IPS-20b (cell line): ENCODE data around the gene ZNF804A.

ENCODE experiments used
- H3K27ac ChIP-seq: one replicate; pipeline ENCODE4 v1.5.1; 2013; ENCODE audit warnings: low read length
- H3K27me3 ChIP-seq: 2 replicates; pipeline ENCODE4 v1.6.1; 2013; ENCODE audit warnings: mild to moderate bottlenecking, low read length, inconsistent platforms; ENCODE audit not compliant: insufficient read depth
- H3K36me3 ChIP-seq: 2 replicates; pipeline ENCODE4 v1.6.1; 2013; ENCODE audit warnings: low read depth, mild to moderate bottlenecking, inconsistent platforms, low read length, moderate library complexity; ENCODE audit not compliant: insufficient read depth
- H3K4me1 ChIP-seq: 2 replicates; pipeline ENCODE4 v1.6.1; 2013; ENCODE audit warnings: mild to moderate bottlenecking, control low read depth, inconsistent platforms, low read length, moderate library complexity; ENCODE audit not compliant: insufficient read depth
- H3K4me3 ChIP-seq: 2 replicates; pipeline ENCODE4 v1.5.1; 2013; ENCODE audit warnings: mild to moderate bottlenecking, low read length, inconsistent platforms
- H3K9ac ChIP-seq: 2 replicates; pipeline ENCODE4 v1.6.1; 2013; ENCODE audit warnings: low read depth, mild to moderate bottlenecking, inconsistent platforms, low read length, moderate library complexity
- H3K9me3 ChIP-seq: 2 replicates; pipeline ENCODE4 v1.6.1; 2013; ENCODE audit warnings: mild to moderate bottlenecking, low read depth, low read length, inconsistent platforms; ENCODE audit not compliant: insufficient read depth

The ZNF804A gene

DNA sequence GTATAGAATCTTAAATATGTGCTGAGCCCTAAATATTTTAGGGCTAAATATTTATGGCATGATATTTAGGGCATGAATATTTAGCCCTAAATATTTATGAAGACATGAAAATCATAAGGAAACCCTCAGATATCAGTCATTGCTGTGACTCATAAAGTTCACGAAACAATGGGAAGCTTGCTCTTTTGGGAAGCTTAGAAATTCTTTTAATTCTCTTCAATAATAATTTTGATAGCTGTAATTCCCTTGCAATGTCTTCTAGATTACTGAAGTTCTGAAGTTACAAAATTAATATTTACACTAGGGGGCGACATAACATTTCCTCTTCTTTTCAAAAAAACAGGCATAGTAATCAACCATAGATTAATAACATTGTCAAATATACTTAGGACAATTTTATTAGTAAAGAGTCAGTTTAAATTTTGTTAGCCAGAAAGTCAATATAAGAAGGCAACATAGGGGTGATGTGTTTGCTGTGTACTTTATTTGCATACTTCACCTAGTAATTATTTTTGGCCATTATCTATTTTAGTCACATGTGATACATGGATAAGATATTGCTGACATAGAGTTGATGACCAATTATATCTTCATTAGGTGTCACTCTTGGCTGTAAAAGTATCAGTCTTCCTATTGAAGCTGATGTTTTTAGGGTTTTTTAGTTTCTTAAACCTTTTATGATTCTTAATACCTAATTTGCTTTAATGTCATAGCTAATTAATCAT, 13.2 kb downstream of the ZNF804A start:
- Histone ChIP-seq H3K27ac (no peak overlapping the region), H3K4me3 (no peak overlapping the region), H3K36me3 (no peaks in the 10 kb centered on the region), H3K9ac (no peak overlapping the region), H3K4me1 (no peaks in the 10 kb centered on the region), H3K9me3 (no peaks in the 10 kb centered on the region), H3K27me3 (no peaks in the 10 kb centered on the region)

- H3K4me1 ChIP-seq, result no peaks in the 10 kb centered on the region
- no peak overlapping the region for H3K4me3 ChIP-seq
- H3K27me3 ChIP-seq, result no peaks in the 10 kb centered on the region
- no peaks in the 10 kb centered on the region for H3K36me3 ChIP-seq
- H3K27ac ChIP-seq, result no peak overlapping the region
- H3K9me3 ChIP-seq, result no peaks in the 10 kb centered on the region
- no peak overlapping the region for H3K9ac ChIP-seq
Measured at GRCh38 chr2:184620367-184620766, 22.0 kb downstream of the ZNF804A start.

GRCh38 chr2:184624311-184624710, 26.0 kb downstream of the ZNF804A start:
- Histone ChIP-seq H3K27ac (no peak overlapping the region), H3K36me3 (no peaks in the 10 kb centered on the region), H3K27me3 (no peaks in the 10 kb centered on the region), H3K4me1 (no peaks in the 10 kb centered on the region), H3K4me3 (no peak overlapping the region), H3K9me3 (no peaks in the 10 kb centered on the region), H3K9ac (no peak overlapping the region)

- Histone ChIP-seq H3K4me3 (no peak overlapping the region), H3K27ac (no peak overlapping the region), H3K27me3 (no peaks in the 10 kb centered on the region), H3K4me1 (no peaks in the 10 kb centered on the region), H3K36me3 (no peaks in the 10 kb centered on the region), H3K9ac (no peak overlapping the region), H3K9me3 (no peaks in the 10 kb centered on the region)
Measured at GRCh38 chr2:184628051-184628450, 29.7 kb downstream of the ZNF804A start.

DNA sequence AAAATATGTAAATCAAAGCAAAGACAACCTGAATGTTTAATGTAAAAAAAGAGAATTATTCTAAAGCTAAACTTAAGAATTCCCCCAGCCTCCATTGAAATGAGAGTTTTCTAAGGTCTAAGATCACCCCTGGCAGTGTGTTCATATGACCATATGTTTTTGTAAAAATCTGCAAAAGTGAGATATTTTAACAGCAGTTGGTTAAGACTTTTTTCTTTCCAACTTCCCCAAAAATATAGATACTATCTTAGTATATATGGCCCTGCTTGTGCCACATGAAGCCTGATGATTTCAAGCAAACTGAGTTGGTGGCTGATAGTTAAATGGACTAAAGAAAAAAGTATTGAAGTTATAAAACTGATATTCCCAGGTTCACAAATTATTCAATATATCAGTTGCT, 35.4 kb downstream of the ZNF804A start:
- no peaks in the 10 kb centered on the region for H3K36me3 ChIP-seq
- H3K27ac ChIP-seq, result no peak overlapping the region
- no peak overlapping the region for H3K9ac ChIP-seq
- no peaks in the 10 kb centered on the region for H3K27me3 ChIP-seq
- no peak overlapping the region for H3K4me3 ChIP-seq
- no peaks in the 10 kb centered on the region for H3K9me3 ChIP-seq
- H3K4me1 ChIP-seq, result no peaks in the 10 kb centered on the region

DNA sequence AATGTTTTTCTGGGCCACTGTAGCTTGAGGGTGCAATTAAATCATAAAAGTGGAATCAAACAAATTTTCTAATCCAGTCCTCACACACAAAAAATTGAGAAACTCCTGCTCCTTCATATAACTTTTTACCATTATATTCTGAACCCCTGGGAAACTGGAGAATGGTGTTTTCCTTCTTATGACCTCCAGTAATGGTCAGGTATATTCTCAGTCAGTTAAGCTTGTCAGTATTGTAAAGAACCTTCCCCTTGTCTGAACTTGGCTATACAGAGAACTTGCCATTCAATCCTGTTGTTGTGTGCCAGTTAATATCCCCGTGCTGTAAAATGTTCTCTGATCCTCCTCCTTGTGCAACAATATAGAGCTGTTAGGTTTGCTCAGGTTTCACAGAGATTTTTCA, 39.5 kb downstream of the ZNF804A start:
- Histone ChIP-seq H3K27me3 (no peaks in the 10 kb centered on the region), H3K4me3 (no peak overlapping the region), H3K9ac (no peak overlapping the region), H3K4me1 (no peaks in the 10 kb centered on the region), H3K36me3 (no peaks in the 10 kb centered on the region), H3K27ac (no peak overlapping the region), H3K9me3 (no peaks in the 10 kb centered on the region)

GRCh38 chr2:184644685-184645084, 46.4 kb downstream of the ZNF804A start:
- H3K4me1 ChIP-seq, result no peaks in the 10 kb centered on the region
- no peaks in the 10 kb centered on the region for H3K9me3 ChIP-seq
- H3K4me3 ChIP-seq, result no peak overlapping the region
- no peak overlapping the region for H3K9ac ChIP-seq
- H3K27ac ChIP-seq, result no peak overlapping the region
- H3K36me3 ChIP-seq, result no peaks in the 10 kb centered on the region
- H3K27me3 ChIP-seq, result no peaks in the 10 kb centered on the region

GRCh38 chr2:184646177-184646576, 47.8 kb downstream of the ZNF804A start:
- Histone ChIP-seq H3K4me3 (no peak overlapping the region), H3K27ac (no peak overlapping the region), H3K27me3 (no peaks in the 10 kb centered on the region), H3K4me1 (no peaks in the 10 kb centered on the region), H3K36me3 (no peaks in the 10 kb centered on the region), H3K9ac (no peak overlapping the region), H3K9me3 (no peaks in the 10 kb centered on the region)

- no peak overlapping the region for H3K4me3 ChIP-seq
- H3K36me3 ChIP-seq, result no peaks in the 10 kb centered on the region
- H3K9ac ChIP-seq, result no peak overlapping the region
- no peak overlapping the region for H3K27ac ChIP-seq
- H3K4me1 ChIP-seq, result no peaks in the 10 kb centered on the region
- H3K27me3 ChIP-seq, result no peaks in the 10 kb centered on the region
- no peaks in the 10 kb centered on the region for H3K9me3 ChIP-seq
Measured at GRCh38 chr2:184646593-184646992, 48.3 kb downstream of the ZNF804A start.

DNA sequence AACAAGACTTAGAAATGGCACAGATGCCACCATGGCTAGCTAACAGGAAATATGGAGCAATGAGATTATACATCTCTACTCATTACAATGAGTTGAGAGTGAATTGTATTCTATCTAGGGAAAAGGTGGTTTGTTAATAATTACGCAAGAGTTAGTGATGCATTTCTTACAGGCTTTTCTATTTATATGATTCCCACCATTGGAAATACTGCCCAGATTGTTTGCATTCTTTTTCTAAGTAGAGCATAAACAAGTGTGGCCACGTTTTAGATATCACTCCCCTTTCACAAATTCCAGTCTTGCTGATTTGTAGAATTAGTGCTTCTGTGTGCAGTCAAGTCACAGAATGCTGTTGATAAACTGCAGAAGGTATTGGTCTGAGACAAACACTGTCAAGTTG, 56.6 kb downstream of the ZNF804A start:
- Histone ChIP-seq H3K4me1 (no peaks in the 10 kb centered on the region), H3K27ac (no peak overlapping the region), H3K27me3 (no peaks in the 10 kb centered on the region), H3K4me3 (no peak overlapping the region), H3K9me3 (no peaks in the 10 kb centered on the region), H3K9ac (no peak overlapping the region), H3K36me3 (no peaks in the 10 kb centered on the region)

DNA sequence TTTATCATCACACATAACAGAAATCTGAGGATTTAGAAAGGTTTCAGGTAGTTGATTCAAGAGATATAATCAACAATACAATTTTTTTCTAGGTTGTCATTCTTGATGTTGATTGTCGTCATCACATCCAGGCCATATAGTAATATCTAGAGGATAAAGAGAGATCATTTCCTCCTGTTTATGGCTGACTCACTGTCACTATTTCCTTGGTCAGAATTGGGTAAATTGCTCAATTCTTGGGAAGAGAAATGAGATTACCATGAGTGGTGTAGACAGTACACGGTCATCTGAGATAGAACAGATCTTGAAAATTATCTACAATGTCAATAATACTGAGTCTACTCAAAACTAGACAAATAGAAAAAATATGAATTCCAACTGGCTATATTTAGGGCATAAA, 78.8 kb downstream of the ZNF804A start:
- H3K4me1 ChIP-seq, result no peaks in the 10 kb centered on the region
- no peaks in the 10 kb centered on the region for H3K27me3 ChIP-seq
- no peaks in the 10 kb centered on the region for H3K36me3 ChIP-seq
- no peak overlapping the region for H3K27ac ChIP-seq
- H3K9me3 ChIP-seq, result 0 out of 2 replicates have a peak, but pooled peaks cover 4% of the 10 kb centered on the region
- no peak overlapping the region for H3K9ac ChIP-seq
- H3K4me3 ChIP-seq, result no peak overlapping the region

DNA sequence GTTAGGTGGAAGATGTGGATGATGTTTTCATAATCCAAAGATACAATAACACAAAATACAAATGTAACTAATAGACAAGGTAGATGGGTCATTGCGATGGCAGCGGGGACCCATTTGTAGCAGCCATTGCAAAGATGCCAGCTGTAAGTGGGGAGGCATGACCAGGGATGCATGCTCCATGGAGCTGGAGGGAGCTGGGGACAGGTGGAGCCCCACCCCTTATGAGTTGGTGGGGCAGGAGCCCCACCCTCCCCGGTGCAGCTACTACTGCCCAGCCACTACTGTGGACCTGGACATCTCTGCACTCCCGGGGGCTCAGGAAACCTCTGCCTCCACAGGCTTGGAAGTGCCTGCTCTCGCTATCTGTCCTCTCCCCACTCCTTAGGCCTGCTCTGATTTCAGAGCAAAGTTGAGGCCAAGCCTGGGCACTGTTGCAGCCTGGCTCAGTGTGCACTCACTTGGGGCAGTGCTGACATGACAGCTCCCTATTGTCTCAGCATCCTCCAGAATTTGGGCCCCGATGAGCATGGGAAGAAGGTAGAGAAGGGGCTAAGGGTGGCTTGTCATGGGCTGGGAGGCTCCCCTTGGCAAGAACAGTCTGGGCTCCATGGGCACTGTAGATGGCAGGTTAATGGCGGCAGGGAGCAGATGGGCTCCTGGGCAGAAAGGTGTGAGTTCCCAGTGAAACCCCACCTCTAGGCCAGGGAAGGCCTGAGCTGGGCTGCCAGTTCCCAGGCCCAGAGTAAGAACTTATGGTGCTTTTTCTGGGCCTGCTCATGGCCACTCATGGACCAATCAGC, 81.1 kb downstream of the ZNF804A start:
- H3K4me3 ChIP-seq, result no peak overlapping the region
- H3K9ac ChIP-seq, result no peak overlapping the region

More for the DNA sequence above, 81.1 kb downstream of the ZNF804A start:
- H3K36me3 ChIP-seq, result no peaks in the 10 kb centered on the region
- 0 out of 2 replicates have a peak, but pooled peaks cover 4% of the 10 kb centered on the region for H3K9me3 ChIP-seq
- H3K27me3 ChIP-seq, result no peaks in the 10 kb centered on the region
- H3K4me1 ChIP-seq, result no peaks in the 10 kb centered on the region
- no peak overlapping the region for H3K27ac ChIP-seq
